ENCODE results near the gene BBX.

Gene BBX

GRCh38 chr3:107522510-107523288 lies at the start of gene BBX:
TSS of gene BBX (plus strand) at chr3:107522962. CDS start at chr3:107710461, 187,499 bp downstream.
- peak; percentile 81 to 85 for DNase-seq (ENCODE audit: low read depth in 2 of 2)

DNA sequence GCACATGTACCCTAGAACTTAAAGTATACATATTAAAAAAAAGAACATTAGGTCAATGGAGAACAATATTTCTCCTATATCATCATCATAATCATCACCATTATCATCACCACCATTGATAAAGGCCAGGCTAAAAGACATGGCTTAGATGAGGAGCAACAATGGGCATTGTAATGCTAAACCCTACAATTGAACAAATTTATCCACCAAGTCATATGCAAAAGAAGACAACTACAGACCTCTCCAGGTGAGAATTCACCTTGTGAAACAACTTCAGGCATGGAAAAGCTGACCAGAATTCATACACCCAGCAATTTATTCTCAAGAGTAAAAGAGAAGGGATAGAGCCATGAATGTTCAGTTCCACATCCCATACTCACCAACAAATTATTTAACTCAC lies 46.3 kb upstream of the BBX start:
- DNase-seq (ENCODE audit: low read depth in 2 of 2) = no peak

DNA sequence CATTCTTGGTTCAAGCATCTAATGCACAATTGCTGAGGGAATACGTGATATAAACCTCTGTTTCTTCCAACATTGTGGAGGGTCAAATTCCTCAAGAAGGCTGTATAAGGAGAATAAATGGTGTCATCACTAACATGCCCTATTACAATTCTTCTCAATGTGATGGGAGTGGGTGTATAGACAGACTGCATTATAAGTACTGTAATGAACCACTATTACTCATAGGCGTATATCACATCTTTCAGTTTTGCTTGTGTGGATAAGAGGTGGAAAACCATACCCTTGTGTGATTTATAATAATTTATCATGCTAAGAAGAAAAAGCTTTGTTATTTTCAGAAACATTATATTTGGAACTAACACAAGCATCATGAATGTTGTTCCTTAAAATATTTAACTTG lies 35.3 kb upstream of the BBX start:
- no peak for DNase-seq (ENCODE audit: low read depth in 2 of 2)

DNA sequence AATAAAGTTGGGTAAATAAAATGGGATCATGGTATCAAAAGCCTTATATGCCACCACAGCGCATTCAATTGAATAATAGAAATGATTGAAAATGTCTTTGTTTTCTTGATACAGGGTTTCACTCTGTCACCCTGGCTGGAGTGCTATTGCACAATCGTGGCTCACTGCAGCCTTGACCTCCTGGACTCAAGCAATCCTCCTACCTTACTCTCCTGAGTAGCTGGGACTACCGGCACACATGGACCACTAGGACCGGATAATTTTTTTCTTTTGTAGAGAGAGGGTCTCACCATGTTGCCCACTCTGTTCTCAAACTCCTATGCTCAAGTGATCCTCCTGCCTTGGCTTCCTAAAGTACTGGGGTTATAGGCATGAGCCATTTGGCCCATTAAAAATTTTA lies 33.8 kb upstream of the BBX start:
- DNase-seq (ENCODE audit: low read depth in 2 of 2) = no peak

DNA sequence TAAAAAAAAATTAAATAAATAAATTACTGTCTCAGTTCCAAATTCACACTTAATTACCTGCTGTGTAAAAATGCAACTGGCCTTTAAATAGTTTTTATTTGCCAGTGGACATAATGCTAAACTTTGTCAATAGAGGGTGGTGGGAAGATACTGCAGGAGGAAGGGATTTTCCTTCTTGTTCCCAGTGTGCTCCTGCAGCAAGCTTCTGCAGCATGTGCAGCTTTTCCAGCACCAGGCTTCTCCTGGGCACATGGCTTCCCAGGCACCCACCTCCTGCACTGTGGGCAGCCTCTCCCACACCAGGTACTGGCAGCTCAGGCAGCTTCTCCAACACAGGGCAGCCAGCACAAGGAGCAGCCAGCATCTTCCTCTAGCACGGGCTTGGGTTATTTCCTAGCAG lies 29.6 kb upstream of the BBX start:
- no peak for DNase-seq (ENCODE audit: low read depth in 2 of 2)

GRCh38 chr3:107496855-107497254 lies 25.9 kb upstream of the BBX start:
- no peak for DNase-seq (ENCODE audit: low read depth in 2 of 2)

DNA sequence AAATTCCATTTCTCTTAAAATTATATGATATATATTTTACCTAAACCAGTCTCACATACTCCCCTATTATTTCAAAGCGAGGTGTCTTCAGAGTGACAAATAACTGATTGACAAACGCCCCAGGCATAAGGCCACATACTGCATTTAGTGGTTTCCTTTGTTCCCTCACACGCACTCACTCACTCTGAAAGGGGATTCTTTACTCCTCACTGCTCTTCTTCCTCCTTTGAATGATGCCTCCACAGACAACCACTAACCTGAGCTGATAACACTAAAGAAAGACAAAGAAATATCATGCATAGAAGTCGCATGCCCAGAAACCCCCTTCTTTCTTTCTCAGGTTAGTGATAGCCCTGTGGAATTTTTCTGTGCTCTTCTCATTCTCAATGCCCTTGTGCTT lies 24.1 kb upstream of the BBX start:
- no peak for DNase-seq (ENCODE audit: low read depth in 2 of 2)

DNA sequence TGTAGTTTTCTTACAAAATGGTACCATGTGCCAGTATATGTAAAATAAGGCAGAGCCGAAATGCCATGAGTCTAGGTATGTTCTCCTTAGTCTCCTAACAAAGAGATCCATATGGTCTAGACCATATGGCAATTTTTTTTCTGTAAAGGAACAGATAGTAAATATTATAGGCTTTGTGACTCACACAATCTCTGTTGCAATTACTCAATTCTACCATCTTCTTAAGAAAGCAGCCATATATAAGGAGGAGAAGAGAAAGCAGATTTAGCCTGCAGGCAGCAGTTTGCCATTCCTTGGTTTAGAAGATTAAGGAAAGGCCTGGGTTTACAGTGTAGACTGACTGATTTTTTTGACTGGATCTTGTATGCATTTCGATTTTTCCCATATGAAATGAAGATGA lies 16.3 kb upstream of the BBX start:
- DNase-seq (ENCODE audit: low read depth in 2 of 2) = no peak

DNA sequence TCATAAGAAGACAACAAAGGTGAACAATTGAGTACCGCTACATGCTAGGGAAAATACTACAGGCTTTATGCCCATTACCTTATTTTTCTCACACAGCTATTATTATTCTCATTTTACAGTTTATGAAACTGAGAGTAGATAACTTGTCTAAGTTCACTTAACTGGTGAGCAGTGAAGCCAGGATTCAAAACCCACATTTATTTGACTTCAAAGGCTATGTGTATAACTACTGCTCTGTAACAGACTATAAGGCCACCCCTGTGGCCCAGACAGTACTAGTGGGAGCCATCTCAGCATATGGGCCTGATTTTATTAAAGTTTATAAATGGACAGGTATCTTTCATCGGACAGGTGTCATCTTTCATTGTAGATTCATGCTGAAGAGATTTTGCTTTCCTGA lies 14.4 kb upstream of the BBX start:
- no peak for DNase-seq (ENCODE audit: low read depth in 2 of 2)

GRCh38 chr3:107512108-107512507 lies 10.7 kb upstream of the BBX start:
- no peak for DNase-seq (ENCODE audit: low read depth in 2 of 2)

DNA sequence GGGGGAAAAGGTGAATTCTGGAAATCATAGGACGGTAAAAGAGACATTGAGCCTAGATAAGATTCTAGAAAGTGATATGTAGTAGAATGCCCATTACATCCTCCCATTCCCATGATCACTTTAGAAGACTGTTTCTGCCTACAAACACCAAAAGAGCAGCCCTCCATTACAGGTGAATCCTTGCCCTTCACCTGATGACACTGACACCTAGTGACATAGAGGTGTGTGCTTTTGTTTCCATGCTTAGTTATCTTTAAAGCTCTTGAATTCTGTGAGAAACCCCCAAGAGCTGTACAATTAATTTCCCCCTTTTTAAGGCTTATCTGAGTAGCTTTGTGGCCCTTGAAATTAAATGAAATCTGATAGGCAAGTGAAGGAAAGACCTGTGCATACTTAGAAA lies 8.3 kb upstream of the BBX start:
- DNase-seq (ENCODE audit: low read depth in 2 of 2) = no peak

GRCh38 chr3:107516475-107516874 lies 6.3 kb upstream of the BBX start:
- DNase-seq (ENCODE audit: low read depth in 2 of 2) = no peak

DNA sequence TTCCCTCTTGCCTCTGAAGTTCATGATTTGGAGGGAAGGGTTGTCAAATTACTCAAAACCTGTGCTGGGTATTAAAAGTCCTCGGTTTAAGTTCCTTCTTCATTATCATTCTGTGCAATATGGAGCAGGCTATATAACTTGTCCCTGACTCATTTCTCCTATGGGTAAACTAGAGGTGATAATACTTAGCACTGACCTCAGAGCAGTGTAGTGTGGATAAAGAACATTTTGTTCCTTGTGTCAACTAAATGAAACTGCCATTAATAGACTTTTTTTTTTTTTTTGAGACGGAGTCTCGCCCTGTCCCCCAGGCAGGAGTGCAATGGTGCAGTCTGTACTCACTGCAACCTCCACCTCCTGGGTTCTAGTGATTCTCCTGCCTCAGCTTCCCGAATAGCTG lies 2.2 kb upstream of the BBX start:
- DNase-seq (ENCODE audit: low read depth in 2 of 2) = no peak

DNA sequence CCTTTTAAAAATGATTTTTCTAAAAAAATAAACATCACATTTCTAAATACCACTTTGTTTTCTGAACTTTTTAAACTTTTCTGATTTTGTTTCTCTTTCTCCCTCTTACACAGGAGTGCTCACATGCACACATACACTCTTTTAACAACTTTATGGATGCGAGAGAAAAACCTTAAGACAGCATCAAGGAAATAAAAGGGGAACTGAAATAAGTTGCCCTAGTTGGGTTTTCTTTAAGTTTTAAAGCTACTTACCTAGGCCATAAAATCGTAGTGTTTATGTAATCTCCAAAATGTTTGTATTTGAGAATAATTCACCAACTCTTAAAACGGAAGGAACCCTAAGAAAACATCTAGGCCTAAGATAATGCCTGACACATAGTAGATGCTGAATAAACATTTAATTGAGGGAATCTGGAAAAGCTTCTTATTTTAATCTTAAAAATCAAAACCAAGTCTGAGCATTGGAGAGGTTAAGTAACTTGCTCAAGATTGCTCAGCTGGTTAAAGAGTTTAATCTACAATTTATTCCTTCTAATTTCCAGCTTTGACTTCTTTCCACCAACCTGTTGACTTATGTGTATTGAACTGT lies 1.2 kb upstream of the BBX start:
- DNase-seq (ENCODE audit: low read depth in 2 of 2) = no peak

- no peak for DNase-seq (ENCODE audit: low read depth in 2 of 2)
Observed at GRCh38 chr3:107523289-107523538, 452 bp downstream of the BBX start.

DNA sequence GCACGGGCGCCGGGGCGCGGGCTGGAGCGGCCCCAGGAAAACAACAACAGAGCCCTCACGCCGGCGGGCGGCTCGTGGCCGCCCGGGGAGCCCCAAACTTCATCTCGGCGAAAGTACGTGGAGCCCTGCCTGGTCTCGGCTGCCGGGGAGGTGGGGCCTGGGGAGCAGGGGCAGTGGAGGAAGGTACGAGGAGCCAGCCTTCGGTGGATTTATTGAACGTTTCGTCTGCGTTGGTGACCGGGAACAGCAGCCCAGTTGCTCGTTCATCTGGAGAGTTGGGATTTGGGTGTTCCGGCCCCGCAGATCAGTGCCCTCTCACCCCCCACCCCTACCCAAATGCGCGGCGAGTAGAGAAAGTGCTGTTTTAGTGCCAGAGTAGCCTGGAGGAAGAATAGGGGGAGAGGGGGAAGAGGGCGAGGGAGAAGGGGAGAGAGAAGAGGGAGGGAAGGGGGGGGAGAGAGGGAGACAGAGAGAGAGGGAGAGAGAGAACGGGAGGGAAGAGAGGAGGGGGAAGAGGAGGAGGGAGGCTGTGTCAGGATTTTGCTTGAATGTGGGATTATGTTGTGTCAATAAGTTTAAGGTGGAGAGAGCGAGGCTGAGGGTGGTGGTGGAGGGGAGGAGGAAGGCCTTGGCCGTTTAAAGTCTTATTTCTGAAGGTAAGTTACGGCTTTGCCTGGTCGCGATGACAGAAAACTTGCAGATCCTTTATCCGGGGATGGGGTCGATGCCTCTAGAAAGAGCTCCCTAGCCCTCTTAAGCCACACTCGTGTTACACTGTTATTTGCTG lies 970 bp downstream of the BBX start:
- peak; percentile 18 to 20 for DNase-seq (ENCODE audit: low read depth in 2 of 2)

GRCh38 chr3:107524326-107524840 lies 1.6 kb downstream of the BBX start:
- DNase-seq (ENCODE audit: low read depth in 2 of 2) = no peak

DNA sequence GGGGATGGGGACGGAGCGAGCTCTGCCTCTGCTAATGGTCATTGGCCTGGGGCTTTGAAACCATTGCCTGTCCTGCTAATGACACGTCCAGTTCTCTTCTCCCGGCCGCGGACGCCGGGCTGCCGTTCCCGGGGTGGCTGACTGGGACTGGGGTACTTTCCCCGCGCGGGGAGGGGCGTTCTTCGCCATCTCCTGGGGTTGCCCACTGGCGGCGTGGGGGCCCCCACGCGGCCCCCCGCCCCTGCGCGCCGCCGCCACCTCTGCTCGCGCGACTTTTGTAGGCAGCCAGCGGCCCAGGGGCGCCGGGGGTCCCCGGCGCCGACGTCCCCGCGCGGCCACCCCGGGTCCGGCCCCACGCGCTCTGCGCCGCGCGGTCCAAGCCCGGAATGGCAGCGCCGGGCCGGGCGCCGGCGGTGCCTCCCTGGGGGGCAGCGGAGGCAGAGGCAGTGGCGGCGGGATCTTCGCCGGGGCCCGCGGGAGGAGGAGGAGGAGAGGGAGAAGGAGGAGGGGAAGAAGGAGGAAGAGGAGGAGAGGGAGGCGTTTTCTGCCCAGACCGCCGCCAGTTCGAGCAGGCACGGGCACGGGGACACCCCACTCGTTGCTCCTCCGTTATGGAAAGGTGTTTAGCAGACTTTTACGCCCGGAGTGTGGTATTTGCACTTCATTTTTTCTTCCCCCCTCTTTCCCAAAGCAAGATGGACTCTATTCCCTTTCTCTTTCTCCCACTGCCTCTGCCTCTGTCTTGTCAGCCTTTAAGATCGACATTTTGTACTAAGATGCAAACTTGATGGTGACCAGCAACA lies 2.3 kb downstream of the BBX start:
- peak; percentile 2 to 19 for DNase-seq (ENCODE audit: low read depth in 2 of 2)

- DNase-seq (ENCODE audit: low read depth in 2 of 2) = no peak
Observed at GRCh38 chr3:107525644-107526305, 3.0 kb downstream of the BBX start.

DNA sequence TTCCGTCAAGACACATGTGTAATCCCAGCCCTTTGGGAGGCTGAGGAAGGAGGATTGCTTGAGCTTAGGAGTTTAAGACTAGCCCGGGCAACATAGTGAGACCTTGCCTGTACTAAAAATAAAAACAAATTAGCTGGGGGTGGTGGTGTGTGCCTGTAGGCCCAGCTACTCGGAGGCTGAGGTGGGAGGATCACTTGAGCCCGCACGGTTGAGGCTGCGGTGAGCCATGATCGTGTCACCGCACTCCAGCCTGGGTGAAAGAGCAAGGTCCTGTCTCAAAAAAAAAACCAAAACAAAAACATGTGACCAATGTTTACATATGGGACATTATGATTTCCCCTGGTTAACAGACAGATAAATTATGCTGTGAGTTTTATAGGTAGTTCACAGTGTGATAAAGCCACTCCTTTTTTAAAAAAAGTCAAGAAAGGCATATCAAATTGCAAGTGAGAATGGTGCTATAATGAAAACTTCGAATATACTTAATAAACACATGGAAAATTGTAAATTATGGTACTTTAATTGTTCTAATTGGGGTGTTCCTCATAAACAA lies 9.2 kb downstream of the BBX start:
- DNase-seq (ENCODE audit: low read depth in 2 of 2) = no peak

GRCh38 chr3:107540857-107541256 lies 18.1 kb downstream of the BBX start:
- DNase-seq (ENCODE audit: low read depth in 2 of 2) = no peak

Measured in stimulated activated CD8-positive, alpha-beta memory T cell treated with anti-CD3 and anti-CD28 coated beads, Interleukin-2, amount 100 ng/mL, for 1 hour (primary cell).